Measurements from ENCODE around the gene SPRYD7. TPM values are rescaled to one million over a fixed set of nuclear protein-coding genes. Genes with fewer than 3 reads are reported as not detected.

Gene SPRYD7
- total RNA-seq, 1 experiment from 2014 or later, result 20.7 TPM

GRCh38 chr13:49972709-49973108, 36.6 kb upstream of the SPRYD7 start:
- peaks cover 10% of the 10 kb centered on the region; the same call in 1 of the 2 replicates for H3K4me1 ChIP-seq
- intact Hi-C loops (cut with micrococcal nuclease; ENCODE audit: unreplicated experiment), result no loop called here
- H3K36me3 Mint-ChIP-seq (ENCODE audit: insufficient read depth, unreplicated experiment), result no peaks in the 10 kb centered on the region
- no peak overlapping the region for H3K27ac Mint-ChIP-seq (ENCODE audit: unreplicated experiment)
- H3K4me3 Mint-ChIP-seq (ENCODE audit: unreplicated experiment), result no peak overlapping the region
- H3K9me3 ChIP-seq, result no peaks in the 10 kb centered on the region
- no peaks in the 10 kb centered on the region for H3K36me3 ChIP-seq (ENCODE audit: control insufficient read depth, insufficient read depth, low read length)
- no peak overlapping the region for H3K4me3 ChIP-seq (ENCODE audit: low read depth, low read length)
- H3K4me1 Mint-ChIP-seq (ENCODE audit: low read depth, unreplicated experiment), result peaks cover 11% of the 10 kb centered on the region
- TF ChIP-seq CTCF (IDR thresholded peaks at IDR 0.05; ENCODE audit: insufficient read depth in 1 of 2, low read depth in 1 of 2, low read length in 1 of 2, severe bottlenecking in 1 of 2, unreplicated experiment in 1 of 2), result no peak
- no peaks in the 10 kb centered on the region for H3K27me3 Mint-ChIP-seq (ENCODE audit: insufficient read depth, unreplicated experiment)
- H3K27me3 ChIP-seq (replicated peaks; ENCODE audit: control insufficient read depth, insufficient read depth, low read length), result no peaks in the 10 kb centered on the region
- no TSS peak for BruUV-seq (replicated peaks)
- DNase-seq, result no peak
- no peaks in the 10 kb centered on the region for H3K9me3 Mint-ChIP-seq (ENCODE audit: unreplicated experiment)
- CTCF ChIA-PET, result interaction anchor here (0.9 to 1.2 kb wide), 2 partner anchors 25 to 36 kb away, joined by 3 to 5 read pairs; partner anchors contain the start of gene SPRYD7
- POLR2A ChIA-PET, result interaction anchor here (0.8 to 1.1 kb wide), 2 partner anchors 25 to 36 kb away, joined by 3 read pairs; partner anchors contain the start of gene SPRYD7

- DNase-seq, result no peak
- H3K36me3 ChIP-seq (ENCODE audit: control insufficient read depth, insufficient read depth, low read length), result no peaks in the 10 kb centered on the region
- ChIA-PET POLR2A (no interaction called here), CTCF (no interaction called here)
- Mint-ChIP-seq H3K4me1 (ENCODE audit: low read depth, unreplicated experiment) (peaks cover under 1% of the 10 kb centered on the region), H3K27me3 (ENCODE audit: insufficient read depth, unreplicated experiment) (no peaks in the 10 kb centered on the region), H3K4me3 (ENCODE audit: unreplicated experiment) (no peak overlapping the region), H3K9me3 (ENCODE audit: unreplicated experiment) (peaks cover 39% of the 10 kb centered on the region), H3K36me3 (ENCODE audit: insufficient read depth, unreplicated experiment) (no peaks in the 10 kb centered on the region), H3K27ac (ENCODE audit: unreplicated experiment) (no peak overlapping the region)
- no peaks in the 10 kb centered on the region for H3K27me3 ChIP-seq (replicated peaks; ENCODE audit: control insufficient read depth, insufficient read depth, low read length)
- no TSS peak for BruUV-seq (replicated peaks)
- no peak overlapping the region for H3K4me3 ChIP-seq (ENCODE audit: low read depth, low read length)
- peaks cover 2% of the 10 kb centered on the region; the same call in 1 of the 2 replicates for H3K4me1 ChIP-seq
- TF ChIP-seq CTCF (IDR thresholded peaks at IDR 0.05; ENCODE audit: insufficient read depth in 1 of 2, low read depth in 1 of 2, low read length in 1 of 2, severe bottlenecking in 1 of 2, unreplicated experiment in 1 of 2), result no peak
- H3K9me3 ChIP-seq, result peaks cover 15% of the 10 kb centered on the region; the same call in 1 of the 2 replicates
- intact Hi-C loops (cut with micrococcal nuclease; ENCODE audit: unreplicated experiment), result no loop called here
Measured at GRCh38 chr13:49967456-49967855, 31.3 kb upstream of the SPRYD7 start.

- intact Hi-C loops (cut with micrococcal nuclease; ENCODE audit: unreplicated experiment), result no loop called here
- ChIA-PET CTCF (no interaction called here), POLR2A (no interaction called here)
- Histone ChIP-seq H3K4me1 (peaks cover 11% of the 10 kb centered on the region), H3K27me3 (replicated peaks; ENCODE audit: control insufficient read depth, insufficient read depth, low read length) (no peaks in the 10 kb centered on the region), H3K36me3 (ENCODE audit: control insufficient read depth, insufficient read depth, low read length) (no peaks in the 10 kb centered on the region), H3K9me3 (peaks cover 13% of the 10 kb centered on the region), H3K4me3 (ENCODE audit: low read depth, low read length) (no peak overlapping the region)
- Mint-ChIP-seq H3K4me1 (ENCODE audit: low read depth, unreplicated experiment) (peaks cover 5% of the 10 kb centered on the region), H3K36me3 (ENCODE audit: insufficient read depth, unreplicated experiment) (no peaks in the 10 kb centered on the region), H3K27me3 (ENCODE audit: insufficient read depth, unreplicated experiment) (no peaks in the 10 kb centered on the region), H3K27ac (ENCODE audit: unreplicated experiment) (no peak overlapping the region), H3K9me3 (ENCODE audit: unreplicated experiment) (peaks cover 20% of the 10 kb centered on the region), H3K4me3 (ENCODE audit: unreplicated experiment) (no peak overlapping the region)
- TF ChIP-seq CTCF (IDR thresholded peaks at IDR 0.05; ENCODE audit: insufficient read depth in 1 of 2, low read depth in 1 of 2, low read length in 1 of 2, severe bottlenecking in 1 of 2, unreplicated experiment in 1 of 2), result no peak
- DNase-seq, result no peak
- no TSS peak for BruUV-seq (replicated peaks)
Measured at GRCh38 chr13:49958321-49958720, 22.2 kb upstream of the SPRYD7 start.
